ENCODE data around the gene REC114. TPM values are rescaled to one million over a fixed set of nuclear protein-coding genes. Genes with fewer than 3 reads are reported as not detected.

The REC114 gene
- total and polyA plus RNA-seq, 2 of the 8 experiments (the other 6 are each of a cell fraction or from before 2014, with no cell fraction given), result 0.12 TPM; not detected in 1

DNA sequence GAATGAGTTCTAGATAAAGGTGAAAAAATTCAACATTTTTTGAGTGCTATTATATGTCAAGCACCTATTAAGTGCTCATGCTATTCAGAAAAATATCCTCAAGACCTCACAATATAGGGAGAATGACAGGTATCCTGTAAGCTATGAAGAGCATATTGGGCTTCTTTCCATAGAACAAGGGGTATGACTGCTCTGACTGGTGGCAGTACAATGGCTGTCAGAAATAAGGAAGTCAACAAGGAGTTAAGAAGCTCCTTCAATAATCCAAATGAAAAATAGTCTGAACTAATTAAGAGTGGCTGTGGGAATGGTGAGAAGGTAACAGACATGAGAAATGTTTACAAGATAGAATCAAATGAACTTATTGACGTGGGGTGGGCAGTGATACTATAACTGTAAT lies 165.5 kb downstream of the REC114 start:
- Histone ChIP-seq H3K4me3 (ENCODE audit: extremely low read depth in 1 of 4, insufficient read depth in 2 of 4, low read depth in 3 of 4, low read length in 4 of 4) (no peak overlapping the region), H2AFZ (ENCODE audit: low read length) (no peak overlapping the region), H4K20me1 (replicated peaks in 1 of 2; ENCODE audit: control insufficient read depth in 1 of 2, insufficient read depth in 2 of 2, low read length in 2 of 2) (peaks cover 15 to 20% of the 10 kb centered on the region in 2 experiments), H3K4me2 (ENCODE audit: insufficient read depth in 1 of 2, low read depth in 2 of 2, low read length in 2 of 2) (no peak overlapping the region), H2BK20ac (ENCODE audit: low read length) (no peak overlapping the region), H2BK5ac (ENCODE audit: low read depth, low read length) (no peak overlapping the region), H3K79me2 (ENCODE audit: control insufficient read depth in 1 of 2, insufficient read depth in 2 of 2, low read length in 2 of 2) (peaks cover 21 to 96% of the 10 kb centered on the region in 2 experiments), H3K4ac (replicated peaks; ENCODE audit: insufficient read length, low read depth, low read length) (no peak overlapping the region), H3K79me1 (ENCODE audit: low read depth, low read length) (peaks cover 3% of the 10 kb centered on the region; the same call in 1 of the 2 replicates), H3K14ac (ENCODE audit: insufficient read length) (no peak overlapping the region), H3K36me3 (ENCODE audit: control insufficient read depth in 2 of 4, insufficient read depth in 4 of 4, low read length in 3 of 4) (no peaks in the 10 kb centered on the region), H4K8ac (ENCODE audit: extremely low read depth, insufficient read depth, low read length) (no peak overlapping the region), H4K91ac (replicated peaks; ENCODE audit: insufficient read length, low read length) (no peak overlapping the region), H2BK12ac (ENCODE audit: low read depth, low read length) (no peak overlapping the region), H3K4me1 (replicated peaks in 1 of 4; ENCODE audit: control insufficient read depth in 3 of 4, insufficient read depth in 4 of 4, low read length in 3 of 4) (peaks cover 2 to 7% (median 6%) of the 10 kb centered on the region in 4 experiments; a peak in 5 of 7 replicates), H3K27ac (ENCODE audit: low read depth, low read length) (no peak overlapping the region), H2AK5ac (ENCODE audit: low read depth, low read length) (no peak overlapping the region), H3K9me3 (ENCODE audit: insufficient read depth in 2 of 2, low read depth in 1 of 2, low read length in 1 of 2) (no peaks in the 10 kb centered on the region), H3K18ac (ENCODE audit: extremely low read depth, low read length) (no peak overlapping the region), H3K23me2 (ENCODE audit: low read depth, low read length) (no peaks in the 10 kb centered on the region), H3K9ac (replicated peaks in 1 of 4; ENCODE audit: extremely low read depth in 1 of 4, low read depth in 3 of 4, low read length in 3 of 4) (no peak overlapping the region), H4K5ac (ENCODE audit: insufficient read length, low read depth, low read length) (no peak overlapping the region), H3K27me3 (replicated peaks in 1 of 4; ENCODE audit: control insufficient read depth in 3 of 4, extremely low read depth in 1 of 4, insufficient read depth in 3 of 4, low read length in 3 of 4) (no peaks in the 10 kb centered on the region), H3K56ac (replicated peaks; ENCODE audit: insufficient read length, low read depth, low read length) (no peak overlapping the region), H3K23ac (ENCODE audit: insufficient read length) (no peak overlapping the region), H2BK120ac (replicated peaks; ENCODE audit: low read depth, low read length) (no peak overlapping the region), H2BK15ac (ENCODE audit: low read length) (no peak overlapping the region)
- DNase-seq (ENCODE audit: low read depth in 1 of 2, low spot score in 2 of 2) (no peak), FAIRE-seq (no peak)
- ChIA-PET POLR2A (ENCODE audit: partially characterized antibody) (interaction anchor here (0.6 kb wide), 1 partner anchor 25 kb away, joined by 3 read pairs; the partner anchor contains the start of gene NPTN), CTCF (ENCODE audit: partially characterized antibody) (interaction anchor here (1.6 to 7.4 kb wide), 4 partner anchors 10 to 92 kb away, joined by 6 to 42 read pairs (median 23); no protein-coding TSS in a partner anchor)
- WGBS, 2 experiments (ENCODE audit: extremely low coverage in 1 of 2, insufficient coverage in 1 of 2, insufficient read length in 1 of 2, insufficient replicate concordance in 2 of 2, low coverage in 1 of 2, low lambda C conversion rate in 2 of 2, missing lambda C conversion rate in 1 of 2), result 74% methylated on average over 1 of the region's 1 CpG; no CpG with 5 or more reads in 1 of the 2 experiments
- TF ChIP-seq TAF1 (IDR thresholded peaks at IDR 0.05; ENCODE audit: low read depth, low read length), result no peak
- TF ChIP-seq, protein P1, sequence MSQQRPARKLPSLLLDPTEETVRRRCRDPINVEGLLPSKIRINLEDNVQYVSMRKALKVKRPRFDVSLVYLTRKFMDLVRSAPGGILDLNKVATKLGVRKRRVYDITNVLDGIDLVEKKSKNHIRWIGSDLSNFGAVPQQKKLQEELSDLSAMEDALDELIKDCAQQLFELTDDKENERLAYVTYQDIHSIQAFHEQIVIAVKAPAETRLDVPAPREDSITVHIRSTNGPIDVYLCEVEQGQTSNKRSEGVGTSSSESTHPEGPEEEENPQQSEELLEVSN (IDR thresholded peaks at IDR 0.05), result no peak
- TF ChIP-seq CBX5 (IDR thresholded peaks at IDR 0.05; ENCODE audit: low read depth, low read length), result no peak
- TF ChIP-seq BRCA1 (IDR thresholded peaks at IDR 0.05; ENCODE audit: low read depth, low read length), result no peak
- TF ChIP-seq EP300 (IDR thresholded peaks at IDR 0.05; ENCODE audit: borderline replicate concordance in 1 of 2, low read depth in 2 of 2, low read length in 2 of 2), result no peak
- TF ChIP-seq JUND (IDR thresholded peaks at IDR 0.05; ENCODE audit: low read length), result no peak
- no peak for TF ChIP-seq RAD21 (IDR thresholded peaks at IDR 0.05 in 1 of 2, conservative IDR thresholded peaks at IDR 0.05 in 1 of 2; ENCODE audit: low read depth in 2 of 2, low read length in 2 of 2)
- TF ChIP-seq MAFK (IDR thresholded peaks at IDR 0.05; ENCODE audit: low read depth, low read length), result no peak
- no peak for TF ChIP-seq POU5F1 (IDR thresholded peaks at IDR 0.05; ENCODE audit: low read depth, low read length)
- no peak for TF ChIP-seq HDAC6 (IDR thresholded peaks at IDR 0.05; ENCODE audit: low read depth, low read length)
- TF ChIP-seq SAP30 (IDR thresholded peaks at IDR 0.05; ENCODE audit: insufficient read depth, insufficient replicate concordance, low read length), result no peak
- TF ChIP-seq SP4 (IDR thresholded peaks at IDR 0.05; ENCODE audit: low read length), result no peak
- no peak for TF ChIP-seq RFX5 (IDR thresholded peaks at IDR 0.05; ENCODE audit: borderline replicate concordance, low read depth, low read length)
- TF ChIP-seq CEBPB (IDR thresholded peaks at IDR 0.05; ENCODE audit: low read depth, low read length), result no peak
